Activated CD8-positive, alpha-beta memory T cell treated with anti-CD3 and anti-CD28 coated beads, Interleukin-2, amount 50 U/mL, for 4 hours (primary cell): ENCODE measurements around the gene KANSL3.

ENCODE experiments used
- DNase-seq: peaks from one replicate; pipeline ENCODE4 v3.0.0-alpha.2; 2020

Gene KANSL3

DNA sequence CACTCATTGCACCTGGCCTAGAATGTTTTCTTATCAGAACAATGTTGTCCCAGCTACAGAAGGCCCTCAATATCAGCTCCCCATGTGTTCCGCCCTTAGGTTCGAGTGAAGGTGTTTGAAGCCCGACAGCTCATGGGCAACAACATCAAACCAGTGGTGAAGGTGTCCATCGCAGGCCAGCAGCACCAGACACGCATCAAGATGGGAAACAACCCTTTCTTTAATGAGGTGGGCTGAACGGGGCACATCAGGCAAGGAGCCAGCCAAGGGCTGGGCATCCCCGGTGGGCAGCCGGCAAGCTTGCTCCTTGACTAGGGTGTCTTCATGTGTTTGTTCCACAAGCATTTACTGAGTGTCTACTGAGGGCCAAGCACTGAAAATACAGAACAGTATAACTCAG lies 13.7 kb upstream of the KANSL3 start:
- DNase-seq = no peak

- no peak for DNase-seq
Observed at GRCh38 chr2:96649342-96649741, 11.2 kb upstream of the KANSL3 start.

DNA sequence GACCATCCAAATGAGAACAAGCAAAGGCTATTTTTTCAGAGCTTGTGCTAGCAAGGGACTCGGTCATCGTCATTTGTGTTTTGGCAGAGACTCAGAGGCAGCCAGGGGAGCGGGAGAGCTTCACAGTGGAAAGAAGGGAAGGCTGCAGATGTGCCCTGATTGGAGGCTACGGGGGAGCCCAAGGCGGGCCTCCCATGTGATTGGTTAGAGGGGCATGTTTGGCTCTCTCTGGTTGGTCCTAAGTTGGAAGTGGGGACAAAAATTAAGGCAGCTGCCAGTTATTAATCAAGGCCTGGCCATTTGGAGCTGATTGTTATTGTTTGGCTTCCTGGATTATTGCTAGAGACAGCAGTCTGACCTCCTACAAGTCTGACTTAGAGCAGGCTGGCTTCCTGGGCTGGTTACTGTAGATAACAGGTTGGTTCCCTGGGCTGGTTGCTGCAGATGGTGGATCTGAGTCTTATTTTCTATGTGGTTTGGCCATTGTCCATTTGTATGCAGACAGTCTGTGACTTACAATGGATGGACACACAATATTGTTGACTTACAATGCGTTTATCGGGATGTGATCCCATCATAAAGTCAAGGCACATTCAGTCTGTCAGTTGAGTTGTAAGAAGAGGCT lies 10.3 kb upstream of the KANSL3 start:
- no peak for DNase-seq

DNA sequence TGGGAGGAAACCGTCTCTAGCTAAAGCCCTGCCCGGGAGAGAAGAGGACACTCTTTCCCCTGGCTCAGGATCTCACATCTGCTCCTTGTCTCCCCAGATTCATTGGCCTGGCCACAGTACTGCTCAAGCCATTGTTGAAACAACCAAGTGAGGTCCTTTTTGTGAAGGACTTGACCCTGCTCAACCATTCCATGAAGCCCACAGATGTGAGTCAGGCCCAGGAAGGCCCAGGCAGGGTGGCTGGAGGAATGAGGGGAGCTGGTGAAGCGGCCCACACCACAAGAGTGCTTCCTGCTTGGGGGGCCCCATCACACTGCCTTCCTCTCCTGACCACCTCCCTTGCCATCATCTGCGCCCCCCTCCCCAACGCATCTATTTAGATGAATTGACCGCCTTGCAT lies 9.6 kb upstream of the KANSL3 start:
- no peak for DNase-seq

DNA sequence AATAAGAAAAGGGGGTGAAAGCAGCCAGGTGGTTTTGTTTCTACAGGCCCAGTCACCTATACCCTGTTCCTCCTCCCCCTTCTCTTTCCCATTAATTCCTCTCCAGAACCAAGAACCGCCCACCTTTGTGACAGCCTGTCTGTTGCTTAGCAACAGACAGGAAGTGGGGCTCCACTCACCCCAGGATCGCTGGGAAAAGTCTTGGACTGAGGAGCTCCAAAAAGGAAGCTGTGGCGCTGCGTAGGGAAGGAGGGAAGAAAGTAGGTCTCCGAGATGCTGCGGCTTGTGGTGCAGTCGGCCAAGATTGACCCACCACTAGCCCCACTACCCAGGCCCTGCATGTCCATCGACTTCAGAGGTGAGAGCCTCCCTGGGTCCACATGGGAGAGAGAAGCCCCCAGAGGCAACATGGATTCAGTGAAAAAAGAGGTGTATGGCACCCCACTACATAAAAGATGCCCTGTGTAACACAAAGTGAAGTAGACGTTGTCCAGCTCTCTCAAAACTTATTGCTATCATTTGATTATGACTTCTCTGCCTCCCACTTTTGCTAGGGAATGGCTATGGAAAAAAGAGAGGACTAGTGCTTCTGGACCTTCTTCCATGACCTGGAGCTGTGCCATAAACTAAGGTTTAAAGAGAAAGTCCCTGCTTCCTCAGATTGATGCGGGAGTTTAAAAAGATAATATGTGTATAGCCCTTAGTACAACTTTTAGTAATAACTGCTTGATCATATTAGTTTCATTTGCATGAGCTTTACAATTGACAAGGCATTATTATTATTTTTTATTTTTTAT lies 4.7 kb upstream of the KANSL3 start, which contains the start of gene FER1L5:
FER1L5 (plus strand) TSS at position 201 of the 797 bp plus-strand sequence; CDS start at position 274, 73 bp downstream.
- no peak for DNase-seq

- peak; percentile 77 for DNase-seq
Observed at GRCh38 chr2:96637385-96638143, 548 bp downstream of the KANSL3 start.

DNA sequence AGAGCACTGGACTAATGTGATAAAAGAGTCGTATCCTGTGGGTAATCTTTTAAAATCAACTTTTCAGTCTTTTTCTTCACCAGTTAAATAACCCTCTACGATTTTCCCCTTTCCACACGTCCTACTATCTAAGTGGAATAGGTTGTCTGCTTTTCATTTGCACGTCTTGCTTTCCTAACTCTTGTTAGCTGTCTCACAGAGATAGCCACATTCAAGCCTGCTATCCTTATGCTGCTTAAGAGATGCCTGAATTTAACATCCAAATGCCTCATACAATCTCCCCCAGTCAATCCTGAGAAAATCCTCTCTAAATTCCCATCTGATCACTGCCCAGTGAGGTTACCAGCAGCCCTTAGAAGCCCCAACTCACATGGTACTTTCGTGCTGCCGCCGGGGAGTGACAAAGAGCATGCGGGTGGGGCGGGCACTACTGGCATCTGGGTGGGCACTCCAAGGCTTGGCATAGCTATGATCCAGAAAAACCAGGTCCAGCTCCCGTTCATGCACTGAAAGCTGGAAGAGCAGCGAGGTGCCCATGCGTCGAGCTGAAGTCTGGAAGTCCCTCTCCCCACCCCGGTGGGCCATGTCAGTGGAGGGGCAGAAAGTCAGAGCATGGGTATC lies 1.5 kb downstream of the KANSL3 start:
- DNase-seq = no peak

GRCh38 chr2:96633641-96634040 lies 4.5 kb downstream of the KANSL3 start:
- DNase-seq = no peak

GRCh38 chr2:96631804-96632435 lies 6.2 kb downstream of the KANSL3 start:
- no peak for DNase-seq

DNA sequence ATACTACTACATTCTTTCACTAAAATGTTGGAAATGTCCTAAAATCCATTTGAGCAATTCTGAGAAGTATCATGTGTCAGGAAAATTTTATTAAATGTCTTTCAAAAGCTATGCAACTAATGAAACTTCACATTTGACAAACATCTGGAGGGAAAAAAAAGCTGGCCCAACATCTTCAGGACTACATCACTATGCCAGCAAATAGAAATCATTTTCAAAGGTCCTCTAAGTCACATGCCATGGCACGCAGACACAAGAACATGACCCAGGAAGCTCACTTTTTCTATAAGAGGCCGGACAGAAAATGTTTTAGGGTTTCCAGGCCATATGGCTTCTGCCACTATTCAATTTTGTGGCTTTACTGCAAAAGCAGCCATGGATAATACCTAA lies 11.6 kb downstream of the KANSL3 start:
- DNase-seq = no peak

GRCh38 chr2:96625571-96626552 lies 12.2 kb downstream of the KANSL3 start:
- DNase-seq = no peak

DNA sequence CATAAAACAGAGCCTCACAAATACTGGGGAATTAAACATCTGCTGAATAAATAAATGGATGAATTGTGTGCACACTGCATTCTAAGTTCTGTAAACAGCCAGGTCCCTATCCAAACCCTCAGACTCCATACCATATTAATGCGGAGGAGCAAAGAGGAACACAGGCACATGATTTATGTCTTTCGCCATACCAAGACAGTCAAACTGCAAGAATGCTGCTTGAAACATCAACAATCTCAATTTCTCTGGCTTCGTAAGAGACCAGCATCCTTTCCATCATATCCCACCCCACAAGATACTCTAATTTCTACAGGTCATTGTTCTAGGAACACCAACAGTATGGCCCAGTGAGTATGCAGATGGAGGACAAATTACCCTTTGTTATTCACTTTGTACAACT lies 15.0 kb downstream of the KANSL3 start:
- no peak for DNase-seq

GRCh38 chr2:96622544-96622943 lies 15.6 kb downstream of the KANSL3 start:
- DNase-seq = no peak

GRCh38 chr2:96618596-96619283 lies 19.4 kb downstream of the KANSL3 start:
- no peak for DNase-seq

DNA sequence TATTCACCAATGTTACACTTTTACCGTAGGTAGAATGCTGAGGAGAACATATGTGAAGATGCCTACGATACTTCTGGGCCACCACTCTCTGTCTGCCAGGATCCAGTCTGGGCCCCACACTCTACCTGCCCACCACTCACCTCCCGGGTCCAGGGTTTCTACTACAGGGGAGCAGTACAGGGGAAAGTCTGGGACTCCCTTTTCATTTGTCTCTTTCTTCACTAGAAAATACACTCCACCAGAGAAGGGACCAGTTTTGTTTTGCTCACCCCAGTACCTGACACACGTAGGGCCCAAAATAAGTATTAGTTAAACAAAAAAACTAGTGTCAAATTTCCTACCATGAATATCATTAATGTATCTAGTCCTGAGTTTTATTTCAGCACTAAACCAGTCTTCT lies 21.1 kb downstream of the KANSL3 start:
- DNase-seq = no peak

DNA sequence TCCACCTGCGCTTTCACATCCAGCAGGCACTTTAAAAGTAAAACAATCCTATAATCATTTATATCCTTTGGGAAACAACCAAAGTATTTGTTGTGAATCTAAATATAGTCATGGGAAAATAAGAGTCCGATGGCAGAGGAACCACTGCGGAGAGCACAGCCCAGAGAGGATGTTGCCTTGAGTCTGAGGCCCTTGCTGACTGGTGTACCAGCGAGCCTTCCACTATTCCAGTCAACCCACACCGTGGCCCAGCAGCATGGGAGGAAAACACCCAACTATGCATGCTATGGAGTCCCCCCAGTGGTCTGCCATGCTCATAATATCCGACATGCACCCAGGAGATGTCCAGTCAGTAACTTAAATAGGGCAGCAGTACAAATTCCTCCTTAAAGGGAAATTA lies 21.6 kb downstream of the KANSL3 start:
- no peak for DNase-seq

DNA sequence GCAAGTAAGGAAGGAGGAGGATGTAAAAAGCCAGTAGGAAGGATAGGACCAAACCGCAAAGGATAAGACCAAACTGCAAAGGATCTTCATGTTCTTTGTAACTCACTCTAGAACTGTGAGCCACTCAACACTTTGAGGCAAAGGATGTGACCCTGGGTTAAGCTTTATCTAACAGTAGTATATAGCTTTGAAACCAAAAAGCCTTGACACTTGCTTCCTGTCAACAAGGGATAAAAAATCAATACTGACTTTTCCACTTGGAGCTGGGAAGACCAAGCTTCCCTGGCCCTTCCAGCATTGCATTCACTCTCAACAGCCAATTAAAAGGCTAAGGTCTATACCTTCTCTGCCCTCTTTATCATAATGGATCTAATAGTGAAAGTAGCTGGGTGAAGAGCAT lies 22.0 kb downstream of the KANSL3 start:
- no peak for DNase-seq

DNA sequence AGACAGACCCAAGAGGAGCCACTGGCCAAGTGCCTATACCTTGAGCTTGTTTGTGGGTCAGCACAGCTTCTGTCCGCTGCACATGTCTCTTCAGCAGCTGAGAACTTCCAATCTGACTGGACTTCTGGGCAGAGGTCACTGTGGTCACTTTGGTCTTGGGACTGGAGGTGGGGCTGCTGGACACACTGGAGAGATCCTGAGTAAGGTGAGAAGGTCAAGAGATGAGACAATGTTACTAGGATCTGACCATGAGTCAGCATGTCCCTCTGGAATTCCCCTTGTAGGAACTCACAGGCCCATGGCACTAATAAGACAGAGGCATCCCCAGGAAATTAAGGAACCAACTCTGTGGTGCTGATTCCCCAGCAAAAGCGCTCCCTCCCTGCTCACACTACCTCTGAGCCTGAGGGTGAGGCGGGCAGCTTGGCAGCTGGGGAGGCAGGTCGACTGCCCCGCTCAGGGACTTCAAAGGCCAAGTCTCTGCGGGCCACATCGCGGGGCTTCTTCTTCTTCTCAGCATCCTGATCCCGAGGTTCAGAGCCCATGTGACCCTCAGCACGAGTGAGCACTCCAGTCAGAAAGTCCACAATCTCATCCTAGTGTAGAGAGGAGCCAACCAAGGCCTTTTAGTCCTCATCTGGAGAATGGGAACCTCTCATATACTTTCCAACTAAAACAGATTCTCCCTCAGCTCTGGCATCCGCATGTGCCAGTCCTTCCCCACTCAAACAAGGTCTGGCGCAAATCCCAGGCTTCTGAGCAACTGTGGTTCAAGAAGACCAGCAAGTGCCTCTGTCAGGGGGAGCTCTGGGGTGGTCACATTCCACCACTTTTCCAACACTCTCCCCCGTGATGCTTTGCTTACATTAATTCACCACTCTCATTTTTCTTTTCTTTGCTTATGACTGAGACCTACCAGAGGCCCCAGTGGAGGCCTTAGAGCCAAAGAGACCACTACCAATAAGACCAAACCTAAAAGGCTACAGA lies 29.4 kb downstream of the KANSL3 start:
- no peak for DNase-seq

- no peak for DNase-seq
Observed at GRCh38 chr2:96604104-96604503, 34.0 kb downstream of the KANSL3 start.
